ENCODE measurements around the gene PIK3CG.
A peak's percentile ranks its signal among the peaks of the same experiment; 100 is the strongest.
"Not testable (repeated sequence)": the region's sequence is repeated elsewhere in the genome, so short reads cannot be mapped to it uniquely, and the experiment has no call there.

Gene PIK3CG

DNA sequence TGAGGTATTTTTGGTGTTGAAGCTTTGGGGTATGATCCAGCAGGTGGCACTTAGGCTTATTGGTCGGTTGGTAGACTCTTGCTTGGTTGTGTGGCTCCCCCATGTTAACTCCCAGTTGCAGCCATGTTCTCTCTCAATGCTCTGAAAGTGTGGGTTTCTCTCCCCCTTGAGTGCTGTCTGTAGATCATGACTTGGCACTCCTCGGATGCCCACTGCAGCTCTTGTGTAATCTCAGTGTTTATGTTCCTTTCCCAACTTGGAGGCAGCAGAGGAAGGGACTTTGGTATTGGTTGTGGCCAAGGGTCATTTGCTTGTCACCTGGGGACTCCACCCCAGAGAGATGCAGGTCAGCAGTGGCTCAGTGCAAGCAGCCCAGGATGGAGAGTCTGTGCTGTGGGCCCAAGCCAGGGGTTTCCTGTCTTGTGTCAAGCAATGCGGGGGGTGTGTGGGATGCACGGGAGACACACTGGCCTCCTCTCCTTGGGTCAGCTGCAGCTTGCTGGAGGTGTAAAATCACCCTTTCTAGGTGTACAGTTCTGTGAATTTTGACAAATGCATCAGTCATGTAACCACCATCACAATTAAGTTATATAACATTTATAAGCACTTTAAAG lies 36.9 kb downstream of the PIK3CG start:
- TF ChIP-seq POU2F2 (IDR thresholded peaks at IDR 0.05; ENCODE audit: low read depth, low read length) (no peak), POLR2AphosphoS5 (IDR thresholded peaks at IDR 0.05; ENCODE audit: low read depth, low read length) (no peak), POLR2A (IDR thresholded peaks at IDR 0.05; ENCODE audit: low read depth, low read length) (no peak), TAF1 (IDR thresholded peaks at IDR 0.05; ENCODE audit: low read depth, low read length) (no peak), PAX5 (IDR thresholded peaks at IDR 0.05; ENCODE audit: insufficient read depth, low read length, severe bottlenecking) (no peak), SPI1 (IDR thresholded peaks at IDR 0.05; ENCODE audit: low read depth, low read length) (no peak)

DNA sequence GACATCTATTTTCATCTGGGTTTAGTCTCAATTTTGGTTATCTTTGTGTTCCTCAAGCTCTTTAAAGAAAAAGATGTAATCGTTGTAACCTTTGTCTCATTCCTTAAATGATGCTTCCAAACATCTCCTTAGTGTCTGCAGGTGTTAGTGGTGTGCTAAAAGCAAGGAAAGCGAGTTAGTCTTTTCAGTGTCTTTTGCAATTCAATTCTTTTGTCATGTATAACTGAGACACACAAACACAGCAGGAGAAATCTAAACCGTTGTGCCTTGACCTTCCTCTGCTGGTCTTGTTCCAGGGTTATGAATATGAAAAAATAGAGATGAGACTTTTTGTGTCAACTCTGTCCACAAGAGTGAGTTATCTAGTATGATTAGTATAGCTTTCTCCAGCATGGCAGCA lies 40.7 kb downstream of the PIK3CG start:
- FAIRE-seq (no peak), DNase-seq (ENCODE audit: insufficient read length, low spot score) (no peak)
- TF ChIP-seq POLR2AphosphoS5 (IDR thresholded peaks at IDR 0.05; ENCODE audit: low read depth, low read length) (no peak), POLR2A (IDR thresholded peaks at IDR 0.05; ENCODE audit: low read depth, low read length) (no peak), TAF1 (IDR thresholded peaks at IDR 0.05; ENCODE audit: low read depth, low read length) (no peak), POU2F2 (IDR thresholded peaks at IDR 0.05; ENCODE audit: low read depth, low read length) (no peak), PAX5 (IDR thresholded peaks at IDR 0.05; ENCODE audit: insufficient read depth, low read length, severe bottlenecking) (no peak), SPI1 (IDR thresholded peaks at IDR 0.05; ENCODE audit: low read depth, low read length) (no peak)

More for the DNA sequence above, 36.9 kb downstream of the PIK3CG start:
- DNase-seq (ENCODE audit: insufficient read length, low spot score), result no peak
- FAIRE-seq, result no peak

DNA sequence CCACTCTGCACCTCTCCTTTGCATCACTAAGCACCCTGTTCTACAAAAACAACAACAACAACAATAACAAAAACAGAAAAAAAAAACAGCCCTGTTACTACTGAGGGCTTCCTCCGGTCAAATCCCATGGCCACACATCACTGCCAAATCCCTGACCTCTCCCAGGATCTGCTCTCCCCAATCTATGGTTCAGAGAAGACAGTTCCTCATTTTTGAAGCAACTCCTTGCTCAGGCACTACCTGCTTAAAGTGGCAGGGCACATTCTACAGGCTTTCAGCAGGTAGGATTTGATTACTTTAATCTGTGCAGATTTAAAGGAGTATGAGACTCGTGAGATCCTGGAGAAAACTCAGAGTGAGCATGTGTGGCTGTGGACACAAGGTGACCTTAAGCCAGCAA lies 46.9 kb downstream of the PIK3CG start:
- TF ChIP-seq SPI1 (IDR thresholded peaks at IDR 0.05; ENCODE audit: low read depth, low read length) (peak; percentile 62), POLR2A (IDR thresholded peaks at IDR 0.05; ENCODE audit: low read depth, low read length) (no peak)
- no peak for FAIRE-seq
- no peak for DNase-seq (ENCODE audit: insufficient read length, low spot score)

DNA sequence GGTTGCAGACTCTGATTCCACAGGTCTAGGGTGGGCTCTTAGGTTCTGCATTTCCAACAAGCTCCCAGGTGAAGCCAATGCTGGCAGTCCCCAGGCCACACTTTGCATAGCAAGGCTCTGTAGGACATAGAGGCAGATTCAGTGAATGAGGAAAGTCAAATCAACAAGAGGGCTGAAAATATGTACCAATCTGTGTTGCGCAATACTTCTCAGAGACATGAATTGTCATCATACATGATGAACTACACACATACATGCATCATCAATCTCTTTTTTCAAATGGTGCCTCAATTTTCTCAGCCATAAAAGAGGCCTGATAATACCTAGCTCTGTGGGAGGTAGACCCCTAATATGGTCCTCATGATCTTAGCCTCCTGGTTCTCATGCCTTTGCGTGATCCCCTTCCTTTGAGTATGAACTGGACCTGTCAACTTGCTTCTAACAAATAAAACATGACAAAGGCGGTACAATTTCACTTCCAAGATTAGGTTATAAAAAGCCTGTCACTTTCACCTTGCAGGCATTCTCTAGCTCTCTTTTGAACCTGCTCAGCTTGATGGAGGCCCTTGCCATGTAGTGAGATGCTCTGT lies 49.0 kb downstream of the PIK3CG start:
- FAIRE-seq, result no peak
- TF ChIP-seq PAX5 (IDR thresholded peaks at IDR 0.05; ENCODE audit: insufficient read depth, low read length, severe bottlenecking), result no peak
- no peak for TF ChIP-seq POLR2A (IDR thresholded peaks at IDR 0.05; ENCODE audit: low read depth, low read length)
- TF ChIP-seq POU2F2 (IDR thresholded peaks at IDR 0.05; ENCODE audit: low read depth, low read length), result no peak
- TF ChIP-seq TAF1 (IDR thresholded peaks at IDR 0.05; ENCODE audit: low read depth, low read length), result no peak
- TF ChIP-seq POLR2AphosphoS5 (IDR thresholded peaks at IDR 0.05; ENCODE audit: low read depth, low read length), result no peak
- no peak for TF ChIP-seq SPI1 (IDR thresholded peaks at IDR 0.05; ENCODE audit: low read depth, low read length)
- DNase-seq (ENCODE audit: insufficient read length, low spot score), result no peak

DNA sequence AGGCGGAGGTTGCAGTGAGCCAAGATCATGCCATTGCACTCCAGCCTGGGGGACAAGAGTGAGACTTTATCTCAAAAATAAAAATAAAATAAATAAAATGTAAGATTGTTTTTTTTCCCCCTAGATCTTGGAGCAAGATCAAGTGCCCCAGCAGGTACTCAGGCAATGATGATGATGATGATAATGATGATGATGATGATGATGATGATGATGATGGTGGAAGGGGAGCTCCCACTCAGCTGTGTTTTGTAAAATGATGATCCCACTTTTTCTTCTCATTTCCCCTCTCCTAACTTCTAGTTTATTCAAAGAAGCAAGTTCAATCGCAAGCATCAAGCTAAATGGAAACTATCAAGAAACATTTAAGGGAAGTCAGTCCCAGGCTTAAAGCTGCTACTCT lies 50.3 kb downstream of the PIK3CG start:
- DNase-seq (ENCODE audit: insufficient read length, low spot score) (no peak), FAIRE-seq (no peak)
- no peak for TF ChIP-seq TAF1 (IDR thresholded peaks at IDR 0.05; ENCODE audit: low read depth, low read length)
- no peak for TF ChIP-seq POLR2AphosphoS5 (IDR thresholded peaks at IDR 0.05; ENCODE audit: low read depth, low read length)
- no peak for TF ChIP-seq POLR2A (IDR thresholded peaks at IDR 0.05; ENCODE audit: low read depth, low read length)
- TF ChIP-seq PAX5 (IDR thresholded peaks at IDR 0.05; ENCODE audit: insufficient read depth, low read length, severe bottlenecking), result no peak
- TF ChIP-seq SPI1 (IDR thresholded peaks at IDR 0.05; ENCODE audit: low read depth, low read length), result no peak
- TF ChIP-seq POU2F2 (IDR thresholded peaks at IDR 0.05; ENCODE audit: low read depth, low read length), result no peak

DNA sequence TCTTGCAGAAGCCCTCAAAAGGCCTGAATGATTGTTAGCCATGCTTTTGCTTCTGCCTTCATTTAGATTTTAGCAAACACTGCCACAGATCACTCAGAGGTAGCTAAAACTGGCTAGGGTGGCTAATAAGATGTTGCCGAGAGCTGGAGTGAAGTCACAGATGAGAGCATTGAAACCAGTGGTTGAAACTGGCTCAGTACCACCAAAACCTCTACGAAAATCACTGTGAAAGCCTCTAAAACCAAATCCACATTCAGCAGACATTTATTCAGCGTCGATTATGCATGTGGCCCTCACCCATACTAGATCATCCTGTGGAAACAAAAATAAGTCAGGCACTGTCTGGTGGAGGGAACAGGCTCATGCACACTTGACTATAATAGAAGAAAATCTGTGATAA lies 50.8 kb downstream of the PIK3CG start:
- FAIRE-seq, result peak; percentile 80
- TF ChIP-seq POU2F2 (IDR thresholded peaks at IDR 0.05; ENCODE audit: low read depth, low read length) (peak; percentile 95), POLR2A (IDR thresholded peaks at IDR 0.05; ENCODE audit: low read depth, low read length) (no peak), PAX5 (IDR thresholded peaks at IDR 0.05; ENCODE audit: insufficient read depth, low read length, severe bottlenecking) (peak; percentile 53)
- peak; percentile 25 for DNase-seq (ENCODE audit: insufficient read length, low spot score)

DNA sequence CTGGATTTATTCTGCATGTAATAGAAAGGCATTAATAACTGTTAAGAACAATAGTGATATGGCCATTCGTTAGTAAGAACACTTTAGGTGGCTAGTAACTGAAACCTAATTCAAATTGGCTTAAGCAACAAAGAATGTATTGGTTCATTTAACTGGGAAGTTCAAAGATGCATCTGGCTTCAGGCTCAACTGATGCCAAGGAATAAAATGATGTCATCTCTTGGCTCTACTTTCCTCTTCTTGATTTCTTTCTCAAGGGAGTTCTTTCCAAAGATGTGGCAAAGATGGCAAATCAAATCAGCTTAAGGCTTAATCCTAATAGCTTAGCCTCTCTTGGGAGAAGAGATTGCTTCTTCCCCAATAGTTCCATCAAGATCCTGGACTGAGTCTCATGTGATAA lies 51.6 kb downstream of the PIK3CG start:
- TF ChIP-seq SPI1 (IDR thresholded peaks at IDR 0.05; ENCODE audit: low read depth, low read length), result no peak
- no peak for TF ChIP-seq POLR2AphosphoS5 (IDR thresholded peaks at IDR 0.05; ENCODE audit: low read depth, low read length)
- DNase-seq (ENCODE audit: insufficient read length, low spot score) (no peak), FAIRE-seq (no peak)

DNA sequence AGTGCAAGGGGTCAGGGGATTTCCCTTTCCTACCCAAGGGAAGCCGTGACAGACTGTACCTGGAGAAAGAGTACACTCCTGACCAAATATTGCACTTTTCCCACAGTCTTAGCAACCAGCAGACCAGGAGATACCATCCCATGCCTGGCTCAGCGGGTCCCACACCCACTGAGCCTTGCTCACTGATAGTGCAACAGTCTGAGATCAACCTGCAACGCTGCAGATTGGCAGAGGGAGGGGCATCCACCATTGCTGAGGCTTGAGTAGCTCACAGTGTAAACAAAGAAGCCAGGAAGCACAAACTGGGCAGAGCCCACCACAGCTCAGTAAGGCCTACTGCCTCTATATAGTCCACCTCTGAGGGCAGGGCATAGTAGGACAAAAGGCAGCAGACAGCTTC lies 53.9 kb downstream of the PIK3CG start:
- DNase-seq (ENCODE audit: insufficient read length, low spot score), result no peak
- no peak for TF ChIP-seq POLR2A (IDR thresholded peaks at IDR 0.05; ENCODE audit: low read depth, low read length)
- TF ChIP-seq POLR2AphosphoS5 (IDR thresholded peaks at IDR 0.05; ENCODE audit: low read depth, low read length), result no peak
- no peak for TF ChIP-seq SPI1 (IDR thresholded peaks at IDR 0.05; ENCODE audit: low read depth, low read length)
- no peak for TF ChIP-seq POU2F2 (IDR thresholded peaks at IDR 0.05; ENCODE audit: low read depth, low read length)
- TF ChIP-seq PAX5 (IDR thresholded peaks at IDR 0.05; ENCODE audit: insufficient read depth, low read length, severe bottlenecking), result no peak
- TF ChIP-seq TAF1 (IDR thresholded peaks at IDR 0.05; ENCODE audit: low read depth, low read length), result no peak
- no peak for FAIRE-seq

DNA sequence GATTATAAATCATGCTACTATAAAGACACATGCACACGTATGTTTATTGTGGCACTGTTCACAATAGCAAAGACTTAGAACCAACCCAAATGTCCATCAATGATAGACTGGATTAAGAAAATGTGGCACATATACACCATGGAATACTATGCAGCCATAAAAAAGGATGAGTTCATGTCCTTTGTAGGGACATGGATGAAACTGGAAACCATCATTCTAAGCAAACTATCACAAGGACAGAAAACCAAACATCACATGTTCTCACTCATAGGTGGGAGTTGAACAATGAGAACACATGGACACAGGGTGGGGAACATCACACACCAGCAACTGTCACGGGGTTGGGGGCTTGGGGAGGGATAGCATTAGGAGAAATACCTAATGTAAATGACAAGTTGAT lies 59.4 kb downstream of the PIK3CG start:
- not testable (repeated sequence) for DNase-seq (ENCODE audit: insufficient read length, low spot score); FAIRE-seq

DNA sequence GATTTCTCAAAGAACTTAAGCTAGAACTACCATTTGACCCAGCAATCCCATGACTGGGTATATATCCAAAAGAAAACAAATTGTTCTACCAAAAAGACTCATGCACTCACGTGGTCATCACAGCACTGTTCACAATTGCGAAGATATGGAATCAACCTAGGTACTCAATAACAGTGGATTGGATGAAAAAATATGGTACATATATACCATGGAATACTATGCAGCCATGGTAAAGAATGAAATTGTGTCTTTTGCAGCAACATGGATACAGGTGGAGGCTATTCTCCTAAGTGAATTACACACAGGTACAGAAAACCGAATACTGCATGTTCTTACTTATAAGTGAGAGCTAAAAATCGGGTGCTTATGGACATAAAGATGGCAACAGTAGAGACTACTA lies 61.8 kb downstream of the PIK3CG start:
- FAIRE-seq (no peak), DNase-seq (ENCODE audit: insufficient read length, low spot score) (no peak)
- no peak for TF ChIP-seq TAF1 (IDR thresholded peaks at IDR 0.05; ENCODE audit: low read depth, low read length)
- TF ChIP-seq POLR2AphosphoS5 (IDR thresholded peaks at IDR 0.05; ENCODE audit: low read depth, low read length), result no peak

DNA sequence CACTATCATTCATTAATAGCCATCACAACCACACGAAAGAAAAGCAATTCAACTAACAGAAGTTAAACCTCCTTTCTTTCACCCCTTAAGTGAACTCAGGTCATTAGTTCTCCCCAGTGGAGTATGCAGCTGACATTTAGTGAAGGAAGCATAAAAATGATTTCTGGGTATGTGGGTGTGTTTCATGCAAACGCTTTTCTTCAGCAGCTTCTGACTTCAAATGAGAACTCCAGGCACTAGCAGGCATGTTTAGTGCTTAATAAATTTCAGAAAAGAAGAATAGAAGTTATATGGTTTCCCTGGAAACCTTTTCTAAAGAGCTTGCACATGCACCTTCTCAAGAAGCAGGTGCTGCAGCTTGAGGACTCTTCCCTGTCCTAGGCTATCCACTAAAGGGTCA lies 62.5 kb downstream of the PIK3CG start:
- DNase-seq (ENCODE audit: insufficient read length, low spot score) (no peak), FAIRE-seq (no peak)
- no peak for TF ChIP-seq POU2F2 (IDR thresholded peaks at IDR 0.05; ENCODE audit: low read depth, low read length)
- no peak for TF ChIP-seq PAX5 (IDR thresholded peaks at IDR 0.05; ENCODE audit: insufficient read depth, low read length, severe bottlenecking)
- no peak for TF ChIP-seq TAF1 (IDR thresholded peaks at IDR 0.05; ENCODE audit: low read depth, low read length)
- TF ChIP-seq POLR2A (IDR thresholded peaks at IDR 0.05; ENCODE audit: low read depth, low read length), result no peak
- TF ChIP-seq SPI1 (IDR thresholded peaks at IDR 0.05; ENCODE audit: low read depth, low read length), result no peak
- no peak for TF ChIP-seq POLR2AphosphoS5 (IDR thresholded peaks at IDR 0.05; ENCODE audit: low read depth, low read length)

DNA sequence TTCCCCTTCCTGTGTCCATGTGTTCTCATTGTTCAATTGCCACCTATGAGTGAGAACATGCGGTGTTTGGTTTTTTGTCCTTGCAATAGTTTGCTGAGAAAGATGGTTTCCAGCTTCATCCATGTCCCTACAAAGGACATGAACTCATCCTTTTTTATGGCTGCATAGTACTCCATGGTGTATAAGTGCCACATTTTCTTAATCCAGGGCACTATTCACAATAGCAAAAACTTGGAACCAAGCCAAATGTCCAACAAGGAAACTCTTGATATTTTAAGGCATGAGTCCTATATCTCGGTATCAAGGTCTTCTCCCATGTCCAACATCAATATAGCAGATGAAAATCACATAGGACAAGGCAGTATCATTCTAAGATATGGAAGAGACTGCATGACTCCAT lies 64.5 kb downstream of the PIK3CG start:
- DNase-seq (ENCODE audit: insufficient read length, low spot score); FAIRE-seq: not testable (repeated sequence)

Data from GM12891 (cell line).